ENCODE measurements around the gene CARNS1.
"Not testable (repeated sequence)": the region's sequence is repeated elsewhere in the genome, so short reads cannot be mapped to it uniquely, and the experiment has no call there.

CARNS1 gene

DNA sequence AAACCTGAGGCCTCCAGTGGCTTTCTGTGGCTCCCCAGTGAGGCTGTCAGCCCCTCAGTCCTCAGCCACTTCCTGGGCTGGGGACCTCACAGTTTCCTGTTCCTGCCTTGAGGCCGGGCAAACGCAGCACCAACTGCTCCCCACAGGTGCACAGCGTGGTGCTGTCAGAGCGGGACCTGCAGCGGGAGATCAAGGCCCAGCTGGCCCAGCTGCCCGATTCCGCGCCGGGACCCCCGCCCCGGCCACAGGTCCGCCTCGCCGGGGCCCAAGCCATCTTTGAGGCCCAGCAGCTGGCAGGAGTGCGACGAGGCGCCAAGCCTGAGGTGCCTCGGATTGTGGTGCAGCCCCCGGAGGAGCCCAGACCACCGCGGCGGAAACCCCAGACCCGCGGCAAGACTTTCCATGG is 6.2 kb upstream of the CARNS1 start:
- no peak for DNase-seq (ENCODE audit: low spot score)

DNA sequence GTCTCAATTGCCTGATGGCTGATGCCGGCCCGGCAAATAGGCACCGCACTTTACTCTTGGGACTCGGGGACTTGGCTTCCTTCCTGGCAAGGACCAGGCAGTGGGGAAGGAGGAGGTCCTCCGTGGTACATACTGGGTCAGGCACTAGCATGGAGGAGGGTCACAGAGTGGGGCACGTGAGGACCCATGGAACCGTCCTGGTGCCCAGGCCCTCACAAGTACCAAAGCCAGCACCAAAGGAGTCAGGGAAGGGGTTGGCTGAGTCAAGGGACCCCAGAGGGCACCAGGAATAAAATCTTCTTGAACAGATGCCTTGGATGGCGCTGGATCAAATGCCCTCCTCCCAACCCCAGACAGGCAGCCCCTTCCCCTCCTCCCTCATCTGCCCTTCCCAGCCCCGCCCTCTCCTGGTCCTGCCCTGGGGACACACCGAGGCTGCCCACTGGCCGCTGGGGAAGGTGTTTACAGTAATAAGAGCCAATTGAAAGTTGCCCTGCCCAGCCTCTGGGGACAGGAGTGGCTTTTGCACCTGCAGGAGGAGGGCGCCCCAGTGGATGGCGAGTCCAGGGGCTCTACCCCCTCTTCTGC is 5.6 kb upstream of the CARNS1 start:
- DNase-seq (ENCODE audit: low spot score) = no peak

GRCh38 chr11:67410369-67410831 is 5.1 kb upstream of the CARNS1 start:
- no peak for DNase-seq (ENCODE audit: low spot score)

GRCh38 chr11:67410984-67411784 is 4.3 kb upstream of the CARNS1 start:
- DNase-seq (ENCODE audit: low spot score) = no peak

GRCh38 chr11:67411785-67412152 is 3.7 kb upstream of the CARNS1 start:
- no peak for DNase-seq (ENCODE audit: low spot score)

DNA sequence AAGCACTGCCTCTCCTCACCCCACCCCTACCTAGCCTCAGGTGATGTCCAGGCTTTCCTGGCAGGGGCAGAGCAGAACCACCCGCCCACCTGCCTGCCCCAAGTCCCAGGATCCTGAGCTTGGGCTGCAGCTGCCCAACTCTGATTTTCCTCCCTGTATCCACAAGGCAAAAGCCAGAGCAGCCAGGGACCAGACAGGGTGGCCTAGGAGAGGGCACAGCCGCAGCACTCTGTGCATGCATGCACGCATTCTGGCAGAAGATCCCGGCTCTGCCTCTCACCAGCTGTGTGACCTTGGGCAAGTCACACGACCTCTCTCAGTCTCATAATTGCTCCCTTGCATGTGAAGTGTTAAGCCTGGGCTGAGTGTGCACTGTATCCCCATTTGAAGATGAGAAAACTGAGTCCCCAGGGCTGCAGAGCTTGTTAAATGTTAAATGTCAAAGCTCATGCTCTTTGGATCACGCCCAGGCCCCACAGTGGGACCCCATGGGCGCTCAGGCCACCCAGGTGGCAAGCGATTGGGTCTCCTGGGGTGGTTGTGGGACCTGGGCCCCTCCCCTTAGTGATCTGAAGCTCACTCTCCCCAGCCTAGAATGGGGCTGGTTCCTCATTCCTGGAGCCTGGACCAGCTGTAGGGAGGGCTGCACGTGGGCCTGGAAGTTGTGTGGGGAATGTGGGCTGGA is 2.8 kb upstream of the CARNS1 start:
- DNase-seq (ENCODE audit: low spot score) = no peak

- no peak for DNase-seq (ENCODE audit: low spot score)
Observed at GRCh38 chr11:67413266-67413849, 2.1 kb upstream of the CARNS1 start.

GRCh38 chr11:67416416-67417335 is 1.2 kb downstream of the CARNS1 start:
- DNase-seq (ENCODE audit: low spot score) = no peak

- no peak for DNase-seq (ENCODE audit: low spot score)
Observed at GRCh38 chr11:67417425-67417824, 1.9 kb downstream of the CARNS1 start.

DNA sequence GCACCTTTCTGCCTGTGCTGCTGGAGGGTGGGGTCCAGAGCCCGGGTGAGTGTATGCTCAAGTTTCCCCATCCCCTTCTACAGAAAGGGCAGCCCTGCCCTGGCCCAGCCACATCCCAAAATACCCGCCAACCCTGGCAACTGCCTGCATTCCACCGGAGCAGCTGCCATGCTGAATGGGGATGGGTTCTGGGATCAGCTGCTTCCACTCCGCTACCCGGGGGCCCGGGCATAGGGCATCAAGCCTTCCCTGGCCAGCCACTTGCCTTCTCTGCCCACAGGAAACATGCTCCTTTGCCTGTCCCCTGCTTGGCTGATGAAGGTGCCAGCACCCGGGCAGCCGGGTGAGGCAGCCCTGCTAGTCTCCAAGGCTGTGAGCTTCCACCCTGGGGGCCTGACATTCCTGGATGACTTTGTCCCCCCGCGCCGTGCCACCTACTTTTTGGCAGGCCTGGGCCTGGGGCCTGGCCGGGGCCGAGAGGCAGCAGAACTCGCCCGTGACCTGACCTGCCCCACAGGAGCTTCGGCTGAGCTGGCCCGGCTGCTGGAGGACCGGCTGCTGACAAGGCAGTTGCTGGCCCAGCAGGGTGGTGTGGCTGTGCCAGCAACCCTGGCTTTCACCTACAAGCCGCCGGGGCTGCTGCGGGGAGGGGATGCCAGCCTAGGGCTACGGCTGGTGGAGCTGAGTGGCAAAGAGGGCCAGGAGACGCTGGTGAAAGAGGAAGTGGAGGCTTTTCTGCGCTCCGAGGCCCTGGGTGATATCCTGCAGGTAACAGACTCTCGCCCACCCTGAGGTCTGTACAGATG is 3.2 kb downstream of the CARNS1 start:
- no peak for DNase-seq (ENCODE audit: low spot score)

- no peak for DNase-seq (ENCODE audit: low spot score)
Observed at GRCh38 chr11:67419325-67420049, 4.0 kb downstream of the CARNS1 start.

DNA sequence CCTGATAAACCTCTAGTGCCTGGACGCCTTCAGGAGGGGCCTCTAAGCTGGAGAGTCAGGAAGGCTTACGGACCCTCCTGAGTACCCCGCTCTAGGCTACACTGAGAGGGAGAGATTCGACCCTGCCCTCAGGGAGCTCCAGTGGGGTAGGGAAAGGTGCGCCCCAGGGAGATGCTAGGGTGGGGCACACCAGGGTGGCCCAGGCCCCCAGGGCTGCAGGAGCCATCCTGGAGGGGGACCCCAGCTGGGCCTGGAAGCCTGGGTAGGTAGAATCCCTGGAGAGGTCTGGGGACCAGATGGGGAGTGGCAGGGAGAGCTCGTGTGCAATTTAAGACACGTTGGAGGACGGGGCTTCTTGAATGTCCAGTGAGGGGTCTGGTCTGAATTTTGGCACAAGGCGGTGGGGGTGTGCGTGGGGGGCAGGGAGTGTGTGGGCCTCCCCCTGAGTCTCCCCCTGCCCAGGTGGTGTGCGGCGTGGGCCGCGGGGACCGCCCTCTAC is 4.7 kb downstream of the CARNS1 start:
- no peak for DNase-seq (ENCODE audit: low spot score)

DNA sequence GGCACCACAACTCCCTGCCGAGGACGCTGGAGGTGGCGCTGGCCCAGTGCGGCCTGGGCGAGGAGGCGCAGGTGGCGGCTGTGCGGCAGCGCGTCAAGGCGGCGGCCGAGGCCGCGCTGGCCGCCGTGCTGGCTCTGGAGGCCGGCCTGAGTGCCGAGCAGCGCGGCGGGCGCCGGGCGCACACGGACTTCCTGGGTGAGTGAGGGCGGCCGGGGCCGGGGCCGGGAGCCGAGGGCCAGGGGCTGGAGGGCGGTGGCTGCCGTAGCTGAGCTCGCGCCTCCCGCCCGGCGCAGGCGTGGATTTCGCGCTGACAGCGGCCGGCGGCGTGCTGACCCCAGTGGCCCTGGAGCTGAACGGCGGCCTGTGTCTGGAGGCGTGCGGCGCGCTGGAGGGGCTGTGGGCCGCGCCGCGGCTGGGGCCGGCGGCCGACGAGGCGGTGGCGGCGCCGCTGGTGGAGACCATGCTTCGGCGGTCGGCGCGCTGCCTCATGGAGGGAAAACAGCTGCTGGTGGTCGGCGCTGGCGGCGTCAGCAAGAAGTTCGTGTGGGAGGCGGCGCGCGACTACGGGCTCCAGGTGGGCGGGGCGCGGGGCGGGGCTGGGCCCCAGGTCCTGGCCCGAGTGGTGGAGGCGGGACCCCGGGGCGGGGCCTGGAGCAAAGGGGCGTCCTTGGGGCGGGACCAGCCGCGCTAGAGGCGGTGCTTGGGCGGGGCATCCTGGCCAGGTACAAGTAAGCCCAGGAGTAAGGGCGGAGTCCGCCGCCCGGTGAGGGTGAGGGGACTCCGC is 5.4 kb downstream of the CARNS1 start:
- DNase-seq (ENCODE audit: low spot score) = peak; percentile 99

DNA sequence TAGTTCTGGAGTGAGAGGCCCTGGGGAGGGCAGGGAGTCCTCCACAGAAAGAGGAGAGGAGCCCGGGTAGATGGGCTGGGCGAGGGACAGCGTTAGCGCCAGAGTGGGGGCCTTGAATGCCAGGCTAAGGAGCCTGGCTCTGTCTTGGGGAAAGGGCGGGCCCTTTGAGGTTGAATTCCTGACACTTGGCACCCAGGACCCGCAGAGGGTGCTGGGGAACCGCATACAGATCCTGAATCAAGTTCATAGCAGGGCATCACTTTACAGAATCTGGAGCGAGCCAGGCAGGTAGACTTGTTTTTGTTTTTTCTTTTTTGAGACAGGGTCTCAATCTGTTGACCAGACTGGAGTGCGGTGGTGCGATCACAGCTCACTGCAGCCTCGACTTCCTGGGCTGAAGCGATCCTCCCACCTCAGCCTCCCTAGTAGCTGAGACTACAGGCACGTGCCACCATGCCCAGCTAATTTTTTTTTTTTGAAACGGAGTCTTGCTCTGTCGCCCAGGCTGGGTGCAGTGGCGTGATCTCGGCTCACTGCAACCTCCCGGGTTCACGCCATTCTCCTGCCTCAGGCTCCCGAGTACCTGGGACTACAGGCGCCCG is 6.1 kb downstream of the CARNS1 start:
- DNase-seq (ENCODE audit: low spot score) = no peak

- no peak for DNase-seq (ENCODE audit: low spot score)
Observed at GRCh38 chr11:67422891-67423290, 7.4 kb downstream of the CARNS1 start.

DNA sequence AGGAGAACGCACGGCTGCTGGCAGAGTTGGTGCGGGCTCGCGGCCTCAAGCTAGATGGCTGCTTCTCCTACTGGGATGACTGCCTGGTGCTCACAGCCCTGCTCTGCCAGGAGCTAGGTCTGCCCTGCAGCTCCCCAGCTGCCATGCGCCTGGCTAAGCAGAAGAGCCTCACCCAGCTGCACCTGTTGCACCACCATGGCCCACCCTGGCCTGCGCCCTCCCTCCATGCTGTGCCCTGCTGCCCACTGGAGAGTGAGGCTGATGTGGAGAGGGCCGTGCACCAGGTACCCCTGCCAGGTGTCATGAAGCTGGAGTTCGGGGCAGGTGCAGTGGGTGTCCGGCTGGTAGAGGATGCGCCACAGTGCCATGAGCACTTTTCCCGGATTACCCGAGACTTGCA is 8.0 kb downstream of the CARNS1 start:
- no peak for DNase-seq (ENCODE audit: low spot score)

GRCh38 chr11:67423891-67424613 is 8.6 kb downstream of the CARNS1 start:
- DNase-seq (ENCODE audit: low spot score) = no peak

DNA sequence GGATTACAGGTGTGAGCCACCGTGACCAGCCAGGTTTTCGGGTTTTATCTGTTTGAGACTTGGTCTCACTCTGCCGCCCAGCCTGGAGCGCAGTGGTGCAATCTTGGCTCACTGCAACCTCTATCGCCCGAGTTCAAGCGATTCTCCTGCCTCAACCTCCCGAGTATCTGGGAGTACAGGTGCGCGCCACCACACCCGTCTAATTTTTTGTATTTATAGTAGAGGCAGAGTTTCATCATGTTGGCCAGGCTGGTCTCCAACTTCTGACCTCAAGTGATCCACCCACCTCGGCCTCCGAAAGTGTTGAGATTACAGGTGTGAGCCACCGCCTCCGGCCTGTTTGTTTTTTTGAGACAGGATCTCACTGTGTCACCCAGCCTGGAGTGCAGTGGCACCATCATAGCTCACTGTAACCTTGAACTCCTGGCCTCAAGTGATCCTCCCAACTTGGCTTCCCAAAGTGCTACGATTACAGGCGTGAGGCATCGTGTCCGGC is 11.9 kb downstream of the CARNS1 start:
- not testable (repeated sequence) for DNase-seq (ENCODE audit: low spot score)
